ENCODE data around the gene GRIK3. TPM values are rescaled to one million over a fixed set of nuclear protein-coding genes. Genes with fewer than 3 reads are reported as not detected.

The GRIK3 gene
- total and polyA plus RNA-seq, 2 experiments from 2014 or later = 0.31 to 2.9 TPM

DNA sequence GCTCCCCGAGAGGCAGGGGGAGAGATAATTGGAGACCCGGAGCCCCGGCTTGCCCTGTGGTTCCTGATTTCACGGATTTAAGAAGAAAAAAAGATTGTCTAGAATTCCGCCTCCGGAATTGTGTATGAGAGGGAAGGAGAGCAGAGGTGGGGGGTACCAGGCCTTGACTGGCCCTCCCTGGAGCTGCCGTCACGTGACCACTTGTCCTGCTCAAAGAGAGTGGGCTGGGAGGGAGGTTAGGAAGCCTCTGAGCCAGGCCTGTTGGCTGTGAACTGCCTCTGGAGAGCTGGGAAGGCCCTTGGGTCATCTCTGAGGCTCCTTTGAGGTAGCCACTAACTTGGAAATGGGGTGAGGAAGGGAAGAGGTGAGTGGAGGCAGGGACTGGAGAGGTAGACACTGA, 106.5 kb downstream of the GRIK3 start:
- Histone ChIP-seq H3K4me1 (ENCODE audit: insufficient read depth) (peaks cover 3% of the 10 kb centered on the region), H3F3A (replicated peaks; ENCODE audit: low read depth) (no peaks in the 10 kb centered on the region), H3K79me2 (replicated peaks; ENCODE audit: insufficient read depth) (no peaks in the 10 kb centered on the region), H3K27me3 (ENCODE audit: insufficient read depth) (no peaks in the 10 kb centered on the region), H3K27ac (ENCODE audit: low read depth) (no peak overlapping the region), H3K4me3 (no peak overlapping the region), H3K36me3 (ENCODE audit: insufficient read depth) (no peaks in the 10 kb centered on the region), H3K4me2 (no peak overlapping the region), H3K9me2 (ENCODE audit: insufficient read depth) (no peaks in the 10 kb centered on the region), H2AFZ (no peak overlapping the region), H4K20me1 (replicated peaks; ENCODE audit: insufficient read depth) (no peaks in the 10 kb centered on the region; the same call in 1 of the 2 replicates)
- H3K4me3 Mint-ChIP-seq = no peak overlapping the region
- DNase-seq (ENCODE audit: low spot score) = no peak
- no peak overlapping the region for H3K27ac Mint-ChIP-seq
- no peaks in the 10 kb centered on the region; the same call in 2 of the 3 replicates for H3K9me3 Mint-ChIP-seq
- no peak for ATAC-seq
- peaks cover 11% of the 10 kb centered on the region for H3K4me1 Mint-ChIP-seq
- no peak for TF ChIP-seq NANOG (IDR thresholded peaks at IDR 0.05; ENCODE audit: borderline replicate concordance)
- no peak for TF ChIP-seq JUNB (IDR thresholded peaks at IDR 0.05; ENCODE audit: unreplicated experiment)
- no peak for TF ChIP-seq STAT1 (IDR thresholded peaks at IDR 0.05; ENCODE audit: unreplicated experiment)
- TF ChIP-seq, protein P1, sequence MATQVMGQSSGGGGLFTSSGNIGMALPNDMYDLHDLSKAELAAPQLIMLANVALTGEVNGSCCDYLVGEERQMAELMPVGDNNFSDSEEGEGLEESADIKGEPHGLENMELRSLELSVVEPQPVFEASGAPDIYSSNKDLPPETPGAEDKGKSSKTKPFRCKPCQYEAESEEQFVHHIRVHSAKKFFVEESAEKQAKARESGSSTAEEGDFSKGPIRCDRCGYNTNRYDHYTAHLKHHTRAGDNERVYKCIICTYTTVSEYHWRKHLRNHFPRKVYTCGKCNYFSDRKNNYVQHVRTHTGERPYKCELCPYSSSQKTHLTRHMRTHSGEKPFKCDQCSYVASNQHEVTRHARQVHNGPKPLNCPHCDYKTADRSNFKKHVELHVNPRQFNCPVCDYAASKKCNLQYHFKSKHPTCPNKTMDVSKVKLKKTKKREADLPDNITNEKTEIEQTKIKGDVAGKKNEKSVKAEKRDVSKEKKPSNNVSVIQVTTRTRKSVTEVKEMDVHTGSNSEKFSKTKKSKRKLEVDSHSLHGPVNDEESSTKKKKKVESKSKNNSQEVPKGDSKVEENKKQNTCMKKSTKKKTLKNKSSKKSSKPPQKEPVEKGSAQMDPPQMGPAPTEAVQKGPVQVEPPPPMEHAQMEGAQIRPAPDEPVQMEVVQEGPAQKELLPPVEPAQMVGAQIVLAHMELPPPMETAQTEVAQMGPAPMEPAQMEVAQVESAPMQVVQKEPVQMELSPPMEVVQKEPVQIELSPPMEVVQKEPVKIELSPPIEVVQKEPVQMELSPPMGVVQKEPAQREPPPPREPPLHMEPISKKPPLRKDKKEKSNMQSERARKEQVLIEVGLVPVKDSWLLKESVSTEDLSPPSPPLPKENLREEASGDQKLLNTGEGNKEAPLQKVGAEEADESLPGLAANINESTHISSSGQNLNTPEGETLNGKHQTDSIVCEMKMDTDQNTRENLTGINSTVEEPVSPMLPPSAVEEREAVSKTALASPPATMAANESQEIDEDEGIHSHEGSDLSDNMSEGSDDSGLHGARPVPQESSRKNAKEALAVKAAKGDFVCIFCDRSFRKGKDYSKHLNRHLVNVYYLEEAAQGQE (IDR thresholded peaks at IDR 0.05; ENCODE audit: unreplicated experiment) = no peak
- TF ChIP-seq, protein P2, sequence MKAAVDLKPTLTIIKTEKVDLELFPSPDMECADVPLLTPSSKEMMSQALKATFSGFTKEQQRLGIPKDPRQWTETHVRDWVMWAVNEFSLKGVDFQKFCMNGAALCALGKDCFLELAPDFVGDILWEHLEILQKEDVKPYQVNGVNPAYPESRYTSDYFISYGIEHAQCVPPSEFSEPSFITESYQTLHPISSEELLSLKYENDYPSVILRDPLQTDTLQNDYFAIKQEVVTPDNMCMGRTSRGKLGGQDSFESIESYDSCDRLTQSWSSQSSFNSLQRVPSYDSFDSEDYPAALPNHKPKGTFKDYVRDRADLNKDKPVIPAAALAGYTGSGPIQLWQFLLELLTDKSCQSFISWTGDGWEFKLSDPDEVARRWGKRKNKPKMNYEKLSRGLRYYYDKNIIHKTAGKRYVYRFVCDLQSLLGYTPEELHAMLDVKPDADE (IDR thresholded peaks at IDR 0.05) = no peak
- TF ChIP-seq, protein P3, sequence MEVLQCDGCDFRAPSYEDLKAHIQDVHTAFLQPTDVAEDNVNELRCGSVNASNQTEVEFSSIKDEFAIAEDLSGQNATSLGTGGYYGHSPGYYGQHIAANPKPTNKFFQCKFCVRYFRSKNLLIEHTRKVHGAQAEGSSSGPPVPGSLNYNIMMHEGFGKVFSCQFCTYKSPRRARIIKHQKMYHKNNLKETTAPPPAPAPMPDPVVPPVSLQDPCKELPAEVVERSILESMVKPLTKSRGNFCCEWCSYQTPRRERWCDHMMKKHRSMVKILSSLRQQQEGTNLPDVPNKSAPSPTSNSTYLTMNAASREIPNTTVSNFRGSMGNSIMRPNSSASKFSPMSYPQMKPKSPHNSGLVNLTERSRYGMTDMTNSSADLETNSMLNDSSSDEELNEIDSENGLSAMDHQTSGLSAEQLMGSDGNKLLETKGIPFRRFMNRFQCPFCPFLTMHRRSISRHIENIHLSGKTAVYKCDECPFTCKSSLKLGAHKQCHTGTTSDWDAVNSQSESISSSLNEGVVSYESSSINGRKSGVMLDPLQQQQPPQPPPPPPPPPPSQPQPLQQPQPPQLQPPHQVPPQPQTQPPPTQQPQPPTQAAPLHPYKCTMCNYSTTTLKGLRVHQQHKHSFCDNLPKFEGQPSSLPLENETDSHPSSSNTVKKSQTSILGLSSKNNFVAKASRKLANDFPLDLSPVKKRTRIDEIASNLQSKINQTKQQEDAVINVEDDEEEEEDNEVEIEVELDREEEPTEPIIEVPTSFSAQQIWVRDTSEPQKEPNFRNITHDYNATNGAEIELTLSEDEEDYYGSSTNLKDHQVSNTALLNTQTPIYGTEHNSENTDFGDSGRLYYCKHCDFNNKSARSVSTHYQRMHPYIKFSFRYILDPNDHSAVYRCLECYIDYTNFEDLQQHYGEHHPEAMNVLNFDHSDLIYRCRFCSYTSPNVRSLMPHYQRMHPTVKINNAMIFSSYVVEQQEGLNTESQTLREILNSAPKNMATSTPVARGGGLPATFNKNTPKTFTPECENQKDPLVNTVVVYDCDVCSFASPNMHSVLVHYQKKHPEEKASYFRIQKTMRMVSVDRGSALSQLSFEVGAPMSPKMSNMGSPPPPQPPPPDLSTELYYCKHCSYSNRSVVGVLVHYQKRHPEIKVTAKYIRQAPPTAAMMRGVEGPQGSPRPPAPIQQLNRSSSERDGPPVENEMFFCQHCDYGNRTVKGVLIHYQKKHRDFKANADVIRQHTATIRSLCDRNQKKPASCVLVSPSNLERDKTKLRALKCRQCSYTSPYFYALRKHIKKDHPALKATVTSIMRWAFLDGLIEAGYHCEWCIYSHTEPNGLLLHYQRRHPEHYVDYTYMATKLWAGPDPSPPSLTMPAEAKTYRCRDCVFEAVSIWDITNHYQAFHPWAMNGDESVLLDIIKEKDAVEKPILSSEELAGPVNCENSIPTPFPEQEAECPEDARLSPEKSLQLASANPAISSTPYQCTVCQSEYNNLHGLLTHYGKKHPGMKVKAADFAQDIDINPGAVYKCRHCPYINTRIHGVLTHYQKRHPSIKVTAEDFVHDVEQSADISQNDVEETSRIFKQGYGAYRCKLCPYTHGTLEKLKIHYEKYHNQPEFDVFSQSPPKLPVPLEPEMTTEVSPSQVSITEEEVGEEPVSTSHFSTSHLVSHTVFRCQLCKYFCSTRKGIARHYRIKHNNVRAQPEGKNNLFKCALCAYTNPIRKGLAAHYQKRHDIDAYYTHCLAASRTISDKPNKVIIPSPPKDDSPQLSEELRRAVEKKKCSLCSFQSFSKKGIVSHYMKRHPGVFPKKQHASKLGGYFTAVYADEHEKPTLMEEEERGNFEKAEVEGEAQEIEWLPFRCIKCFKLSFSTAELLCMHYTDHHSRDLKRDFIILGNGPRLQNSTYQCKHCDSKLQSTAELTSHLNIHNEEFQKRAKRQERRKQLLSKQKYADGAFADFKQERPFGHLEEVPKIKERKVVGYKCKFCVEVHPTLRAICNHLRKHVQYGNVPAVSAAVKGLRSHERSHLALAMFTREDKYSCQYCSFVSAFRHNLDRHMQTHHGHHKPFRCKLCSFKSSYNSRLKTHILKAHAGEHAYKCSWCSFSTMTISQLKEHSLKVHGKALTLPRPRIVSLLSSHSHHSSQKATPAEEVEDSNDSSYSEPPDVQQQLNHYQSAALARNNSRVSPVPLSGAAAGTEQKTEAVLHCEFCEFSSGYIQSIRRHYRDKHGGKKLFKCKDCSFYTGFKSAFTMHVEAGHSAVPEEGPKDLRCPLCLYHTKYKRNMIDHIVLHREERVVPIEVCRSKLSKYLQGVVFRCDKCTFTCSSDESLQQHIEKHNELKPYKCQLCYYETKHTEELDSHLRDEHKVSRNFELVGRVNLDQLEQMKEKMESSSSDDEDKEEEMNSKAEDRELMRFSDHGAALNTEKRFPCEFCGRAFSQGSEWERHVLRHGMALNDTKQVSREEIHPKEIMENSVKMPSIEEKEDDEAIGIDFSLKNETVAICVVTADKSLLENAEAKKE (CRISPR knock-in tag; IDR thresholded peaks at IDR 0.05) = no peak
- TF ChIP-seq ZNF331 (CRISPR knock-in tag; IDR thresholded peaks at IDR 0.05; ENCODE audit: low read depth) = no peak
- TF ChIP-seq ZNF114 (CRISPR knock-in tag; IDR thresholded peaks at IDR 0.05) = no peak
- H3K27me3 Mint-ChIP-seq (ENCODE audit: insufficient read depth, low read depth, poor library complexity) = no peaks in the 10 kb centered on the region
- H3K36me3 Mint-ChIP-seq (ENCODE audit: low read depth) = no peaks in the 10 kb centered on the region
